Uterus (tissue), 2 donors: ENCODE measurements around the gene OBSCN.

ENCODE experiments used
- CTCF ChIP-seq, 4 experiments: fragments of 200-600 bp in 2 of 4; fragments of 450-650 bp in 2 of 4; sonication (generic) in 2 of 4; IDR thresholded peaks; one replicate each; pipeline ENCODE4 v1.5.1; 2016 to 2019; ENCODE audit warnings: antibody characterized with exemption in 4 of 4, mild to moderate bottlenecking in 2 of 4, moderate library complexity in 1 of 4
- POLR2A ChIP-seq, 2 donors: fragments of 450-650 bp; IDR thresholded peaks; one replicate each; pipeline ENCODE4 v1.6.1; 2016; ENCODE audit warnings: antibody characterized with exemption in 2 of 2, mild to moderate bottlenecking in 1 of 2, moderate library complexity in 1 of 2

DNA sequence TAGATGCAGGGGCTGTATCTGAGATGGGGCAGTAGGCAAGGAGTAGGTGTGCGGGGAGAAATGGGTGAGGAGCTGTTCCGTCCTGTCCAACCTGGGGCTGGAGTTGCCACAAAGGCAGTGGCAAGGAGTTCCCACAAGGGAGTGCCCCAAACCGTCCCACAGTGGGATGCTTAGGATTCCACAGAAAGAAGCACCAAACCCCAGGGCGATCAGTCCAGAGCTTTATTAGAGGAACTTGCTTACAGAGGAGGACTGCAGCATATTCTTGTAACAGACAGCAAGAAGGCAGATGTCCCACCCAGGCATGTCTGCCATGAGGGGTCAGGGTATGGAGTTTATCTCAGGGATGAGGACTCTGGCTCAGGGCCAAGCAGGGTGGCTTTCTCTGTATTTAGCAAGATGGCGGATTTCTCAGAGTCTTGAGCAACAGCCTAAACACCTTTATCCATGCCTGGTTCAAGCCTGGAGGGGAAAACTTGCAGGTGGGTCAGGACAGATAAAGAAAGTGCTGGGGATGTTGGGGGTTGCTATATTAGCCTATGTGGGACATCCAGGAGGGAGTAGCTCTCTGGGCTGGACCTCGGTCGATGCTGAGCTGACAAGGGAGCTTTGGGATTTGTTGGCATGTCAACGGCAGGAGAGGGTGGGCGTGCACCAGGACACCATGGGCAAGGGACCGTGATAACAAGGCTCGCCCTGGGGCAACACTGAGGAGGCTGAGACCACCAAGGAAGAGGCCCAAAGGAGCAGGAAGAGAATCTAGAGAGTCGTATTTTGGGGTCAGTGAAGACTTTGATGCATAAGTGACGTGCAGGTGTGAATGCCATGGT lies 32.8 kb downstream of the OBSCN start:
- TF ChIP-seq POLR2A (IDR thresholded peaks at IDR 0.05) (no peak), CTCF (IDR thresholded peaks at IDR 0.05) (no peak)
